COR-L47 (cell line): ENCODE measurements around the gene RPUSD1.

Experiments
- DNase-seq: peaks from one replicate; lab custom pipeline; 2025; lab: John Stamatoyannopoulos, UW

RPUSD1 gene

DNA sequence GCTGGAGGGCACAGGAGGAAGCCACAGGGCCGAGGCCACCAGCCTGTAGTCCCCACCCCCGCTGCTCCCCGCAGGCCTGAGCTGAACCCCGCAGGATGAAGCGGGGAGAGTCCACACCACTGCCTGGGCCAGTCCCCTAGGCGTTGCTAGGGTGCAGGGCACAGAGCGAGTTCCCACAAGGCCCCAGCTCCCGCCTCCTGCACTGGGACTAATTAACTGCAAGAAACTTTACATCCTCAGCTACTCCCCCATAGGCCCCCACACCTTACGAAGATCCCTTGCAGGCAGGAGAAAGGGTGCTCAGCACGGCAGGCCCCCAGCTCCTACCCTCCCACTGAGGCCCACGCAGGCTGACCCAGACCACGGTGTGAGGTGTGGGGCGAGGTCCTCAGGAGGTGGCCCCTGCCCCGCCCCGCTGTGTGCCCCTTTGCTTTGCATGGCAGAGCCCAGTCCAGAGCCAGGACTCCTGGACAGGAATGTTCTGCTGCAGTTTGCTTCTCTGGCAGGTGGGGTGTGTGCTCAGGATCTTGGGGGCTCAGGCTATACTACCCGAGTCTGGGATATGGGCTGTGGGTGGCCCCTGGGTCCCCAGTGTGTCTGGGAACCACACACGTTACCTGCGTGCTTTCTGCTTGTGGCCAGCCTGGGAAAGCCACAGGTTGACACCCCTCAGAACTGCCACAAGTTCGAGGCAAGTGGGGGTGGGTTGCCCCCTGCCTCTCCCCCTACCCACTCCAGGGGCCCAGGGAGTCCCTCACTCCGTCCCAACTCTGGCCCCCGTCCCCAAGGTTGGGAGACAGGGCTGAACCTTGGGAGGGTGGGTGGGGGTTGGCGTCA is 11.1 kb upstream of the RPUSD1 start:
- DNase-seq, result no peak

DNA sequence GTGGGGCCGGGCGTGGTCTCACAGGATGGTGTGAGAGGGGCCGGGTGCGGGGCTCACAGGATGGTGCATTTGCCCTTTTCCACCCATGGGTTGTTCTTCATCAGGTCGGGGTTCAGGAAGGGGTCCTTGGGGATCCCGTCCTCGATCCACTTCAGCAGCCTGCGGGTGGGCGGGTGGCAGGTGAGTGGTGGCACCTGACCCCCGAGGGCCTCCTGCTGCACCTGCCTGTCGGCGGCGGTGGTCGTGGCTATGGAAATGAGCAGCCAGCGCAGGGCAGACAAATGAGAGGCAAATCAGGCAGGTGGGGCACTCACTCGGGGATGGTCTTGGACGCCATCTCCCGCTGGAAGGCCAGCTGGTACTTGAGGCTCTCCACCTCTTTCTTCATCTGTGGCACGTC is 10.5 kb upstream of the RPUSD1 start:
- no peak for DNase-seq

DNA sequence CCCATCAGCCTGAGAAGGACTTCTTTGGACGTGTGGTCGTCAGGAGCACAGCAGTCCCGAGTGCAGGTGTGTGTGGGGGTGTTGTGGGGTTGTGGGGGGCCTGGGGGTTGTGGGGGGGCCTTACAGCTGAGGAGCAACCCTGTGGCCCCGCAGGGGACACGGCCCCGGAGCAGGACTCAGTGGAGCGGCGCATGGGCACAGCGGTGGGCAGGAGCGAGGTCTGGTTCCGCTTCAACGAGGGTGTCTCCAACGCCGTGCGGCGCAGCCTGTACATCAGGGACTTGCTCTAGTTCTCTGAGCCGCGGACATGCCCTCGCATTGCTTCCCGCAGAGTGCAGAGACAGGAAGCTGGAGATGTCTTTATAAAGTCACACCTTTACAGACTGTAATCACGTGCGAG is 9.5 kb upstream of the RPUSD1 start:
- DNase-seq, result no peak

DNA sequence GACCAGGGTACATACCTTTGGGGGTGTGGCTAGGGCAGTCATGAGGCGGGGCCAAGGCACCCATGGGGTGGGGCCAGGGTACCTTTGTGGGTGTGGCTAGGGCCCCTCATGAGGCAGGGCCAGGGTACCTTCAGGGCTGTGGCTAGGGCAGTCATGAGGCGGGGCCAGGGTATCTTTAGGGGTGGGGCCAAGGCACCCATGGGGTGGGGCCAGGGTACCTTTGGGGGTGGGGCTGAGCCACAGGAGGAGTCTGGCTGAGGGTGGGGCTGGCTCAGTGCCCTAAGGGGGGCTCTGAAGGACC is 8.9 kb upstream of the RPUSD1 start:
- DNase-seq, result no peak

DNA sequence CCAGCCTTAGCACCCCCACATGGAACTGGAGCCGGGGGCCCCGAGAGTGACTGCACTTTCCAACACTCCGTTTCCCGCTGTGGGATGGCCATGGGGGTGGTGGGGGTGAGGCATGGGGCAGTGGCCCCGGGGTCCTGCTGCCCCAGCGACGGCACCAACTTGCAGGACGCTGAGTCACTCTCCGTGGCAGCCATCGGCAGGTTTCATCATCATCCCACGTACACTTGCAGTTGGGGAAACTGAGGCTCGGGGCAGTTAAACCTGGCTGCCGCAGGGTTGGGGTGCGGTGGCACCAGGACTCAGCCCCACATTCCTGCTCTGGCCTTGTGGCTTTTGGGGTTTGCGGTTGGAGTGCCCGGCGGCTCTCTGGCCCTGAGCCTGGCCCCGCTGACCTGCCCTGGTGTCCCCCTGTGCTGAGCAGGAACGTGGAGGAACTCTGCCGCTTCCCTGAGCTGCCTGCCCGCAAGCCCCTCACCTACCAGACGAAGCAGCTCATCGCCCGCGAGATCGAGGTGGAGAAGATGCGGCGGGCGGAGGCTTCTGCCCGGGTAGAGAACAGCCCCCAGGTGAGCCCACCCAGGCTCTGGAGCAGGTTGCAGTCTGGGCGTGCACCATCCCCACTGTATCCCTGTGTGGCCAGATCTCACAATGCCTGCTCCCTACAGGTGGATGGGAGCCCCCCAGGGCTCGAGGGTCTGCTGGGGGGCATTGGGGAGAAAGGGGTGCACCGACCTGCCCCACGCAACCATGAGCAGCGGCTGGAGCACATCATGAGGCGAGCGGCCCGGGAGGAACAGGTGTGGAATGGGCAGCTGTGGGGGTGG is 8.3 kb upstream of the RPUSD1 start:
- no peak for DNase-seq

DNA sequence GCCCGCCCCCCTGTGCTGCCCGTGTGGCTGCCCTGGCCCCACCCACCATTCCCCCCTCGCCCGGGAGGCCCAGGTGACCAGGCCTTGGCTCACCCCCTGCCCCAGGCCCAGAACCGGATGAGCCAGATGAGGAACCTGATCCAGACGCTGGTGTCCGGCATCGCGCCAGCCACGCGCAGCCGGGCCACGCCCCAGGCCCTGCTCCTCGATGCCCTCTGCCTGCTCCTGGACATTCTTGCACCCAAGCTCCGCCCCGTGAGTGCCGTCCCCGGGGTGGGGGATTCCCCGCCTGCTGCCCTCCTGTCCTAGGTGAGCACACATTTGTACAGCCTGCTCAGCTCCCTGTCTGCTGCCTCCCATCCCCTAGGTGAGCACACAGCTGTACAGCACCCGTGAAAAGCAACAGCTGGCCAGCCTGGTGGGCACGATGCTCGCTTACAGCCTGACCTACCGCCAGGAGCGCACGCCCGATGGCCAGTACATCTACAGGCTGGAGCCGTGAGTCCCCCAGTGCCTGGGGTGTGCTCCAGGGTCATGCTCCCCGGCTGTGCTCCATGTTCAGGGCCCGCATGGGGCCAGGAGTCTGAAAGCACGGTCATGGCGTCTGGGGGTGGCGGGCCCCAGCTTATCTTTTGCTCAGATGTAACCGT is 7.5 kb upstream of the RPUSD1 start:
- DNase-seq, result no peak

DNA sequence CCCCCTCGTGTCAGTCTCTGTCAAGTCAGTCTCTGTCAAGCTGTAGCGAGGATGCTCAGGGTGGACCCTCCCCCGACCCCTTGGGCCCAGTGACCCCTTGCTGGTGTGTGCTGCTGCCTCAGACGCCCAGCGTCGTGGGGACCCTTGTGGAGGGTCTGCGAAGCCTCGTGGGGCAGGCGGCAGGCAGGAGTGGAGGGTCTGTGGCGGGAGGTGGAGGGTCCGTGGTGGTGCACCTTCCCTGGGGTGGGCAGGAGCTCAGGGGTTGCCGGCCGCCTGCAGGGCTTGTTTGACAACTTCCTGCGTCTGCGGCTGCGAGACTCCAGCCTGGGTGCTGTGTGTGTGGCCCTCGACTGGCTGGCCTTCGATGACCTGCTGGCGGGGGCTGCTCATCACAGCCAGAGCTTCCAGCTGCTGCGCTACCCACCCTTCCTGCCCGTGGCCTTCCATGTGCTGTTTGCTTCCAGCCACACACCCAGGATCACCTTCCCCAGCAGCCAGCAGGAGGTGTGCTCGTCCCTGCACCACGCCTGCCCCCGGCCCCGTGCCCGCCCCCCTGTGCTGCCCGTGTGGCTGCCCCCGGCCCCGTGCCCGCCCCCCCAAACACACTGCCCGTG is 6.8 kb upstream of the RPUSD1 start:
- DNase-seq, result no peak

DNA sequence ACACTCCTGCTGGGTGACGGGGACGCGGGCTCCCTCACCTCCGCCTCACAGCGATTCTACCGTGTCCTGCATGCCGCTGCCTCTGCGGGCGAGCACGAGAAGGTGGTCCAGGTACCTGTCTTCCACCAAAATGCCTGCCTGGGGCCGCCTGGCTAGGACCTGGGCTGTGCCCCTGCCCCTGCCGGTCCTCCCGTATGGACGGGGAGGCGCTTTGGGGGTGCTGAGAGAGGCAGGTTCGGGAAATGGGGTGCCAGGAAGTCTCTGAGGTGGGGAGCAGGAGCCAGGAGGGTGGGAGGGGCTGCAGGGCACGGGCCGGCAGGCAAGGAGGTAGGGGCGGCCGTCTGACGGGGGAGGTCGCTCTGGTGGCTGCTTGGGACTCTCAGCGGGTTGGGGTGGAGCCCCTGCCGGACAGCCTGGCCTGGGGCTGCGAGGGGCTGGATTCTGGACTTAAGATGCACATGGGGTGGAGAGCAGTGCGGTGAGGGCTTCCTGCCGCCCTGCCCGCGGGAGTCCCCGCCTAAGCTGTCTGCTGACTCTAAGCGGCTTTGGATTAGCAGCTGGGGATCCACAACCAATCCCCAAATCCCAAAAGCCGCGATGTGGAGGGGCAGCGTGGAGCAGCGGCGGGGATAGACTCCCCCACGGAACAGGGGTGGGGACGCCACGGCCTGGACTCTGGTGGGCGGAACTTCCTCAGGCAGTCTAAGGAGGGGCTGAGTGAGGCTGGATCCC is 6.1 kb upstream of the RPUSD1 start:
- no peak for DNase-seq

DNA sequence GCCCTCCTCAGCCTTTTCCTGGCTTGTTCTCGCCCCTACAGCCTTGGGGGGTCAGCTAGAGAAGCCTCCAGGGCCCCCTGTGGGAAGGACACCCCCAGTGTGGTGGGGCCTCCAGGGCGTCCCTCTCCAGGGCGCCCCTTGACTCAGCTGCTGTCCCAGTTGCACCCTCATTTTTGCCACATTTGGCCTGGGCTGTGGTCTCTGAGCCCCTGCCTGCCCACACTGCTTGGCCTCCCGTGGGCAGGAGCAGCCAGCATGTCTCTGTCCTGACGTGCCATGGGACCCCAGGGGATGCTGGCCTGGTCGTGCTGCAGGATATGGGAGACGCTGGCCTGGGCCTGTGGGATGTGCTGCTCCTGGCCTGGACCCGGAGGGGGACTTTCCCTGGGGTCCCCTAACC is 5.2 kb upstream of the RPUSD1 start:
- no peak for DNase-seq

DNA sequence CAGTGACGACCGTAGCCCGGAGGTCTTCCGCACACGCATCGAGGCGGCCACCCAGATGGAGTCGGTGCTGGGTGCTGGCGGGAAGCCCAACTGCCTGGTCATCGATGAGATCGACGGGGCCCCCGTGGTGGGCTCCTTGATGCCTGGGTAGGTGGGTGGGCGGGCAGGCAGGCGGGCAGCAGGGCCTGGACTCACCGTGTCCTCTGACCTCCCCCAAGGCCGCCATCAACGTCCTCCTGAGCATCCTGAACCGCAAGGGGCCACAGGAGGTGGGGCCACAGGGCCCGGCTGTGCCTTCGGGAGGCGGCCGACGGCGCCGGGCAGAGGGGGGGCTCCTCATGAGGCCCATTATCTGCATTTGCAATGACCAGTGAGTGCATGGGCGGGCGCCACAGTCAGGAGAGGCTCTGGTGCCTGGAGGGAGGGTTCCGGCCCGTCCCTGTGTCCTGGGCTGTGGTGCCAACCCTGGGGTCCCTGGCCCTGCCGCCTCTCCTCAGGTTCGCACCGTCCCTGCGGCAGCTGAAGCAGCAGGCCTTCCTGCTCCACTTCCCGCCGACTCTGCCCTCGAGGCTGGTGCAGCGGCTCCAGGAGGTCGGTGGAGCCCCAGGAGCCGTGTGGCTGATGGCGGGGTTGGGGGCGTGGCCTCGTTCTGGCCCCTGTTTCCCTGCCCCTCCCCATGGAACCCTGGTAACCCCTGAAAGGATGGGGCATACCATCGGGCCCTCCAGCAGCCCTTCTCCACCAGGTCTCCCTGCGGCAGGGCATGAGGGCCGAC is 4.2 kb upstream of the RPUSD1 start:
- DNase-seq, result no peak

DNA sequence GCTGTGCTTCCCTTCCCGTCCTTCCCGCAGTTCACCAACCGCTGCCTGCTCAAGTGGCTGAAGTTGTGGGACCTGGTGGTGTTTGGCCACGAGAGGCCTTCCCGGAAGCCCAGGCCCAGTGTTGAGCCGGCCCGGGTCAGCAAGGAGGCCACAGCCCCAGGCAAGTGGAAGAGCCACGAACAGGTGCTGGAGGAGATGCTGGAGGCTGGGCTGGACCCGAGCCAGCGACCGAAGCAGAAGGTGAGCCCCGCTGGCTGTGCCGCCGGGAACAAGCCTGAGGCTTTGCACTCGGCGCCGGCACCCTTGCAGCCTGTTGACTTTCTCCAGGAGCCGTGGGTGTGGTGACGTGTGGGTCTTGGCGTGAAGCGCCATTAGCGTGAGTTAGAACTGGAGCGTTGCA is 3.0 kb upstream of the RPUSD1 start:
- DNase-seq, result no peak

DNA sequence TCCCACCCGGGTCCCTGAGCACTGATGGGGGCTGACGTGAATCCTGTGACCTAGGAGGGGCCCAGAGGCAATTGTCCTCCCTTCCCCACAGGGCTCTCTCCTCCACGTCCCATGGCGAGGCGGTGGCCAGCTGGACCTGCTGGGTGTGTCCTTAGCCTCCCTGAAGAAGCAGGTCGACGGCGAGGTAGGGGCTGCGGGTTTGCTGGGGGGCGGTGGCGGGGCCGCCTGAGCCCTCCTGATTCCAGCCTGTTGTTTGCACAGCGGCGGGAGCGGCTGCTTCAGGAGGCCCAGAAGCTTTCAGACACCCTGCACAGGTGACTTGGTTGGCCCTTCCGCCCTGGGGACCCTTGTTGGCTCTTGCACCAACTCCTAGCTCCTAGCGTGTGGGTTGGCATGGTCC is 1.9 kb upstream of the RPUSD1 start:
- DNase-seq, result no peak

DNA sequence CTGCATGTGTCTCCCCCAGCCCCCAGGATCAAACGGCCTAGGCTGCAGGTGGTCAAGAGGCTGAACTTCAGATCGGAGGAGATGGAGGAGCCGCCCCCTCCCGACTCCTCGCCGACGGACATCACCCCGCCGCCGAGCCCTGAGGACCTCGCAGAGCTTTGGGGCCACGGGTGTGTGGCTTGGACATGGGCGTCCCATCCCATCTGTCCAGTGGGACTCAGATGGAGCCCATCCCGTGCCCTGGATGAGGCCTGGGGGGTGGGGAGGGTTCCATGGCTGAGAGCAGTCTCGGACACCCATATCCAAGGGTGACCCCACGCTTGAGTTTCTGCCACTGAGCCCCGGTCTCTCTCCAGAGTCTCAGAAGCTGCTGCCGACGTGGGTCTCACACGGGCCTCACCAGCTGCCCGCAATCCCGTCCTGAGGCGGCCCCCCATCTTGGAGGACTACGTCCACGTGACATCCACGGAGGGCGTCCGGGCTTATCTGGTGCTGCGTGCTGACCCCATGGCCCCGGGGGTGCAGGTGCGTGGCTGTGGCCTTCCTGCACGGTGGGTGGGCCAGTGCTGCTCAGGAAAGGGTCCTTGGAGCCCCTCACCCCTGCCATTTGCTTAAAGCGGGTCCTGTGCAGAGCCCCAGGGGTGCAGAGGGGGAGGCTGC is 1.1 kb upstream of the RPUSD1 start:
- no peak for DNase-seq

DNA sequence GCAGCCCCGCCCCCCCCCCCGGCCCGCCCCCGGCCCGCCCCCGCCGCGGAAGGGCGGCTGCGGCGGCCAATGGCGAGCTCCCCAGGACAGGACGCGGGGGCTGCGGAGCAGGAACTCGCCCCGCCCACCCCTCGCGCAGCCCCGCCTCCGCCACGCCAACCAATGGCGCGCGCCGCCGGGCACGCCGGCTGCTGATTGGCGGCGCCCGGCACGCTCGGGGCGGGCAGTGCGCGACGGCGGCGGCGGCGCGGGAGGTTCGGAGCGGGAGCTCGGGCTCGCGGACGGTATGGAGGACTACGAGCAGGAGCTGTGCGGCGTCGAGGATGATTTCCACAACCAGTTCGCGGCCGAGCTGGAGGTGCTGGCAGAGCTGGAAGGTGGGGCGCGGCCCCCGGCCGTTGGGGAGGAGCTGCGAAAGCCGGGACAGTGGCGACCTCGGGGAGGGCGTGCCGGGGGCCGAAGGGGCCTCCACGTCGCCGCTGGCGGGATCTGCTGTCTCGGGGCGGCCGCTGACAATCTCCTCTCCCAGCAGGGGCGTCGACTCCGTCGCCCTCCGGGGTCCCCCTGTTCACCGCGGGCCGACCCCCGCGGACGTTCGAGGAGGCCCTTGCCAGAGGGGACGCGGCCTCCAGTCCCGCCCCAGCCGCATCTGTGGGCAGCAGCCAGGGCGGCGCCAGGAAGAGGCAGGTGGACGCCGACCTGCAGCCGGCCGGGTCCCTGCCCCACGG is 382 bp upstream of the RPUSD1 start, which contains the start of gene CHTF18:
CHTF18 (plus strand) TSS at position 222 of the 728 bp plus-strand sequence; CDS start at position 287, 65 bp downstream.
- peak; percentile 82 for DNase-seq

DNA sequence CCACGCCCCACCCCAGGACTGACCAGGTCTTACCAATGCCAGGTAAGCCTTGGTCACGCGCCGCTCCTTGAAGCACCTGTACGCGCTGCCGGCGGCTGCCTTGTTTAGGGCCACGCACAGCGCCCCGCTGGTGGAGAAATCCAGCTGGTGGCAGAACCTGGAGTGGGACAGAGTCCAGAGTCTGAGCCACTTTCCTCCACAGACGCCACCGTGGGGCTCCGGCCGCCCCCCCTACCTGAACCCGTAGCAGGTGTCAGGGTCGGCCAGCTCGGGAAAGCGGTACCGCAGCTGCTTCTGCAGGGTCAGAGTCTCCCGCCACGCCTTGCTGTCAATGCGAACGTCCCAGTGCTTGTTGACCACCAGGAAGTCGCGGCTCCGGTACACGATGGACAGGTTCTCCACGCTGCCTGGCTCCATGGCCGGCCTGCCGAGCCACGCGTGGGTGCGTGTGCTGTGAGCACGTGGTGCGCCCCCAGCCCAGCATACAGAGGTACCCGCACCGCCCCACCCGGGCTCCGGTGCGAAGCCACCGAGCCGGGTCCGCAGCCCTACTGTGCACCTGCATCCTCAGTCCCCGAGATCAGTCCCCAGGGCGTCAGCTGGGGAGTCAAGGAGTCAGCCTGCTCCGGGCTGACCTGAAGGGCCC is 737 bp downstream of the RPUSD1 start:
- no peak for DNase-seq

DNA sequence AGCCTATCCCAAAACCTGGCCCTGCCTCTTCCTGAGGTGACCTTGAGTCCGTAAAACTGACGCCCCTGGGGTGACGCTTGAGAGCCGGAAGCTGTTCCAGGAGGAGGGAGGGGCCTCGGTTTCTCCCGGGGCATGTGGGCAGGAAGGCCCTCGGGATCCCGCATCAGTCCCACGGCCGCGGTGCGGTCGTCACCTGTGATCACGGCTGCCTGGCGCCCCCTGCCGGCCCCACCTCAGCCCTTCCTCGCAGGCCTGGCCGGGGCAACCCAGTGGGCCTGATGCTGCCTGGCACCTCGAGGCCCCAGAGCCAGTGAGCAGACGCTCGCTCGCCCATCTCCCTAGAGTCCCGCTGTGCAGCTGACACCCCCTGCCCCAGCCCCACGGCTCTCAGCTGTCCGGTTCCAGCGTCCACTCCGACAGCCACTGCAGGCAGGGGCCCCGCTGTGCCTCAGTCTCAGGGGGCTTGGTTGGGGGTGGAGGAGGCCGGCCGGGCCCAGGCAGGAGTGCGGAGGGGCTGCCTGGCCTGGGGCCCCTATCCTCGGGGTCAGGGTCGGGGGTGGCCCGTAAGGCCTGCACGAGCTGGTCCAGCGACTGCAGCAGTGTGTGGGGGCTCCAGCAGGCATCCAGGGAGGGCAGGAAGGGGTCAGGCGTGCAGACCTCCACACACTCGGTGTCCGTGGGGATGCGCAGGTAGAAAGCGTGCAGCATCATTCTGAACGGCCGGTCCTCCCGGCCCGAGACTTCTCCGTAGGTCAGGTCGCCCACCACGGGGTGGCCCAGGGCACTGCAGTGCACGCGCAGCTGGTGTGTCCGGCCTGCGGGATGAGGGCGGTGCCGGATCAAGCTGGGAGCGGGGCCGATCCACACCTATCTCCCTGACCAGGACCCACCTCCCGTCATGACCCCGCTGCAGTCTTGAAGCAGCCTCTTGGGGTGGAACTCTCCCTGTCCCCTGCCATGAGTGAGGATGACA is 2.3 kb downstream of the RPUSD1 start:
- peak; percentile 29 for DNase-seq

DNA sequence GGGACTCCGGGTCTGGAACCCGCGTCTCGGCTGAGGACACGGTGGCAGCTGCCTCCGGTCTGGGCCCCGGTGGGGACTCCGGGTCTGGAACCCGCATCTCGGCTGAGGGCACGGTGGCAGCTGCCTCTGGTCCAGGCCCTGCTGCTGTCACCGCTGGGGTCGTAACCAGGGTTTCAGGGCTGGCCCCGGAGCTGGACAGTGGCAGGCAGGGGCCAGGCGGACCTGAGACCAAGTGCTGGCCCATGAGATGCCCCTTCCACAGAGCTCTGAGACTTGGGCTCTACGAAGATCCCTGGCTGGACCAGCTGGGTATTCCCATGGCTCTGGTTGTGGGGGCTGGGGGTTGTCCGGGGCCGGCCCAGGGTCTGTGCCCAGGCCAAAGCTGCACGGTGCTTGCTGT is 3.8 kb downstream of the RPUSD1 start:
- DNase-seq, result no peak
